Measurements from ENCODE around the gene HORMAD1.
"Not testable (repeated sequence)": the region's sequence is repeated elsewhere in the genome, so short reads cannot be mapped to it uniquely, and the experiment has no call there.

The HORMAD1 gene, protein sequence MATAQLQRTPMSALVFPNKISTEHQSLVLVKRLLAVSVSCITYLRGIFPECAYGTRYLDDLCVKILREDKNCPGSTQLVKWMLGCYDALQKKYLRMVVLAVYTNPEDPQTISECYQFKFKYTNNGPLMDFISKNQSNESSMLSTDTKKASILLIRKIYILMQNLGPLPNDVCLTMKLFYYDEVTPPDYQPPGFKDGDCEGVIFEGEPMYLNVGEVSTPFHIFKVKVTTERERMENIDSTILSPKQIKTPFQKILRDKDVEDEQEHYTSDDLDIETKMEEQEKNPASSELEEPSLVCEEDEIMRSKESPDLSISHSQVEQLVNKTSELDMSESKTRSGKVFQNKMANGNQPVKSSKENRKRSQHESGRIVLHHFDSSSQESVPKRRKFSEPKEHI

GRCh38 chr1:150720703-150721102 is at the start of gene HORMAD1:
Gene HORMAD1, minus strand, starts transcription at chr1:150720895. Its CDS starts 1,390 bp downstream, at chr1:150719505.
- no peak for DNase-seq

DNA sequence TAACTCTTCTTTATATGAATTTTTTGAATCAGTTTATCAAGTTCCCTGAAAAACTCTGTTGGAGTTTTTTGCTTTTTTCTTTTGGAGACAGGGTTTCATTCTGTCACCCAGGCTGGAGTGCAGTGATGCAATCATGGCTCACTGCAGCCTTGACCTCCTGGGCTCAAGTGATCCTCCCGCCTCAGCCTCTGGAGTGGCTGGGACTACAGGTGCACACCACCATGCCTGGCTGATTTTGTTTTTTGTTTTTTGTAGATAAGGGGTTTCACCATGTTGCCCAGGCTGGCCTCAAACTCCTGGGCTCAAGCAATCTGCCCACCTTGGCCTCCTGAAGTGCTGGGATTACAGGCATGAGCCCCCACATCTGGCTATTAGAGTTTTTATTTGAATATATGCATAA is 47.0 kb upstream of the HORMAD1 start:
- DNase-seq = not testable (repeated sequence)

DNA sequence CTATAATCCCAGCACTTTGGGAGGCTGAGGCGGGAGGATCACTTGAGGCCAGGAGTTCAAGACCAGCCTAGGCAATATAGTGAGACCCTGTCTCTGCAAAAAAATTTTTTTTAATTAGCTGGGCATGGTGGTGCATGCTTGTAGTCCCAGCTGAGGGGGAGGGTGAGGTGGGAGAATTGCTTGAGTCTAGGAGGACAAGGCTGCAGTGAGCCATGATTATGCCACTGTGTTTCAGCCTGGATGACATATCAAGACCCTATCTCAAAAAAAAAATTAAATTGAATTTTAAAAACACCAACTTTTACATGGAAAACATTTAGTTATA is 45.2 kb upstream of the HORMAD1 start:
- not testable (repeated sequence) for DNase-seq

DNA sequence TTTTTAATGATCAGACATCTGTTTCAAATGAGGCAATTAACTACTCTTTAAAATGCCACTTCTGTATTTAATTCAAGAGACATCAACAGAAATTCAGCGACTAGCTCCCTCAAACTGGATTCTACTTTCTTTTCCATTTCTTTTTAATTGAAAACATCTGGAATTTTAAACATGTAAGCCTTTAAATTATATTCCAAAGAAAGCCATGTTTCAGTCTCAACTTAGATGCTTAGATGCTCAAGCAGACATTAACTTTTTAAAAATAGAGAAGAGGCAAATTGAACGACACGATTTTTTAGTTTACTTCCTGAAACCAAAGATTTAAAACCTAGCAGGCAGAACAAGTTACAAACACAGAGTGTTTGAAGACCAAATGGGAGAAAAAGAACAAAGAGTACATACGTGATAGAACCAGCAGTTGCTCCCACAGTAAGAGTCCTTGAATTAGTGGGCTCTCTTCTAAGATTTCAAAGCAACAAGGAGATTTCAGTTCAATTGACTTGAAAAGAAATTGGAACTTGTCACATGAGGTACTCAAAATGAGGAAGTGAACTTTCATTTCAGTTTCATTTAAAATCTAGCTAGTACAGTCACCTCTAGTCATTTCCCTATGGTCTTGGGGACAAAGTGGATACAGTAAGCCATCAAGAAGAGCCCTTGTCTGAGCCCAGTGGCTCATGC is 44.7 kb upstream of the HORMAD1 start, which contains the start of gene CTSS:
CTSS (minus strand) TSS at position 483 of the 681 bp plus-strand sequence. CDS start 1,015 bp downstream, outside the sequence.
- DNase-seq = no peak

DNA sequence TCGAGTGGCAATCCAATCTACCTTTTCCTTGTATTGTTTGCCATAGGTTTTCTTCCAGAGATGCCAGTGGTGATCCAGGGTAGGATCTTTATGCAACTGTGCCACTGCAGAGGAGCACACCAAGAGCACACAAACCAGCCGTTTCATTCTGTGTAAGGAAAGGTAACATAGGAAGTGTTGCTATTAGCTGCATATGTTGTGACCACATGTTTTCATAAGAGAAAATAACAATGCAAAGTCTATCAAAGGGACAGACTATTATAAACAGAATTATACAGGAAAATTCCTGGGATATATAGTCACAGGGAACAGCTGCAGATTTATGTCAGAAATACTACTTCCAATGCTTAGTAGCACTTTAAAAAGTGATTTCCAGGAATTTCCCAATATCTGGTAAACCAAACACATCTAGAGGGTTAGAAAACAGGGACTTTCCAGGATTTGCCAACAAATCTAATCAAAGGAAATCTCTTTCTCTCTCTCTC is 44.0 kb upstream of the HORMAD1 start:
- DNase-seq = no peak

GRCh38 chr1:150763018-150763417 is 42.3 kb upstream of the HORMAD1 start:
- peak in 1 of 2 experiments; percentile 57 for DNase-seq

DNA sequence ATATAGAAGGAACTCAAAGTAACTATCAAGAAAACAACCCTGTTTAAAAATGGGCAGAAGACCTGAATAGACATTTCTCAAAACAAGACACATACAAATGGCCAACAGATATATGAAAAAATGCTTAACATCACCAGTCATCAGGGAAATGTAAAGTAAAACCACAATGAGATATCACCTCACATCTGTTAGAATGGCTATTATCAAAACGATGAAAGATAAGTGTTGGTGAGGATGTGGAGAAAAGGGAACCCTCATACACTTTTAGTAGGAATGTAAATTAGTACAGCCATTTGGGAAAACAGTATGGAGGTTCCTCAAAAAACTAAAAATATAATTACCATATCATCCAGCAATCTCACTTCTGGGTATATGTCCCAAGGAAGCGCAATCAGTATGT is 41.9 kb upstream of the HORMAD1 start:
- DNase-seq = no peak

- DNase-seq = no peak
These were observed 41.1 kb upstream of the HORMAD1 start for GRCh38 chr1:150761801-150762200.

- no peak for DNase-seq
These were observed 39.3 kb upstream of the HORMAD1 start for GRCh38 chr1:150760013-150760412.

DNA sequence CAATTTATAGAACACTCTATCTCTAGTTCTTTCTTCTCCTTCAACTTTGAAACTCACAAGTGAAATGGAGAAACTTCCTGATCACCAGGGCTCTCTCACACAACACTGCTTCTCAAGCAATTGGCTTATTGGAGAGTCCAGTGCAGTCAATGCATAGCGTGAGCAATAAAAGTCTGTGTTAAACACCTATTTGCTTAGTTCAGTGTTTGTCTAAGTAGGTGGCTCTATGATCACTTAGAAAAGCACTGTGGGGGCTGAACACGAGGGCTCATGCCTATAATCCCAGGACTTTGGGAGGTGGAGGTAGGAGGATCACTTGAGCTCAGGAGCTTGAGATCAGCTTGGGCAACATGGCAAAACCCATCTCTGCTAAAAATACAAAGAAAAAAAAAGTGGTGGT is 32.7 kb upstream of the HORMAD1 start:
- DNase-seq = no peak

DNA sequence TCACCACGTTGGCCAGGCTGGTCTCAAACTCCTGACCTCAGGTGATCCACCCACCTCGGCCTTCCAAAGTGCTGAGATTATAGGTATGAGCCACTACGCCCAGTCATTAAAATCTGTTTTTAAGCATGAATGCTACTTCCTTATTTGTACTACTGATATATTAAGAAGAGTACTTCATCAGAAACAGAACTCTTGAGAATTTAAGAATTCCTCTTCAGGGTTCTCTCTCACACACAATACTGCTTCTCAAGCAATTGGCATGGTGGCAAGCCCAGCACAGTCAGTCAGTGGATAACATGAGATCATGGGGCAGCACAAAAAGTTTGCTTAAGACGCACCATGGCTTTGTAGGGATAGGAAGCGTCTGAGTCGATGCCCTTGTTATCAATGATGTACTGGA is 30.7 kb upstream of the HORMAD1 start:
- no peak for DNase-seq

- DNase-seq = no peak
These were observed 29.1 kb upstream of the HORMAD1 start for GRCh38 chr1:150749720-150750311.

- no peak for DNase-seq
These were observed 28.4 kb upstream of the HORMAD1 start for GRCh38 chr1:150748878-150749719.

DNA sequence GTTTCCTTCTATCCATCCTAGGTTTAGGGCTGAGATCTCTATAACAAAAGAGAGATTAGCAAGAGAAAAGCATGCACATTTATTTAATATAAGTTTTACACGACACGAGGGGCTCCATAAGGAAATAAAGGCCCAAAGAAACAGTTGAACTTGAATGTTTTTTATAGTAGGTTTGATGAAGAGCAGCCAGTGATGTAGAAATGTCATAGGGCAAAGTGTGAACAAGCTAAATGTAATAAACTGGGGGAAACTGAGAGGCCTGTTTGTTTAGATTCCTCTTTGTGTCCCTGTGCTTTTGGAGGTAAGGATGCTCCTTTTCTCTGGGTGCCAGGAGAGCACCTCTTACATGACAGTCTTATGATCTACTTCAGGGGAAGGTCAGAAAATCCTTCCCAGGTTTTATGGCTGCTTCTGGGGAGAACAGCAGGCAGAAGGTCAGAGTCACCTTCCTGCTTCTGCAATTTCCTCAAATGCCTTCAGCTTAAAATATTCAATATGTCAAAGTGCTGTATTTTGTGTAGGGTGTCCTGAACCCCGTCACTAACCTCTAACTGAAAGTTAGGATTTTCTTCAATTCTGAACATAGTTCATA is 9.5 kb upstream of the HORMAD1 start:
- DNase-seq = no peak

GRCh38 chr1:150724336-150724735 is 3.6 kb upstream of the HORMAD1 start:
- DNase-seq = no peak

GRCh38 chr1:150720098-150720497 is 597 bp downstream of the HORMAD1 start:
- no peak for DNase-seq

DNA sequence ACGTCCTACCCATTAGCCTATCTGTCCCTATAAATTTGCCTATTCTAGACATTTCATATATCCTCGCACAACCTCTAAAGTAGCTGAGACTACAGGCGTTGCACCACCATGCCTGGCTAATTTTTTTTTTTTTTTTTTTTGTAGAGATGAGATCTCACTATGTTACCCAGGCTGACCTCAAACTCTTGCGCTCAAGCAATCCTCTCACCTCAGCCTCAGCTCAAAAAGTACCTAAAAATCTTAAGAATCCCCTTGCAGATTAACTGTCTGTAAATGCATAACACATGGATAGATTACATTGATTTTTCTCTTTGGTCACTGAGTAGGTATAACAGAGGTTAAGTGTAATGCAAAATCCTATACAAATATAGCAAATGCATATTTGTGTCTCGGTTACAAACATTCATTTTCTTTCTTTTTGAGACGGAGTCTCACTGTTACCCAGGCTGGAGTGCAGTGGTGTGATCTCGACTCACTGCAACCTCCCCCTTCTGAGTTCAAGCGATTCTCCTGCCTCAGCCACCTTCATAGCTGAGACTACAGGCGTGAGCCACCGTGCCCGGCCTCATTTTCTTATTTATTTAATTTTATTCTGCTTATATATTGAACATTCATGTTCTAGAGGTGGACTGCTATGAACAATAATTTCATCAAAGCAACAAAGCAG is 2.3 kb downstream of the HORMAD1 start:
- DNase-seq = no peak

DNA sequence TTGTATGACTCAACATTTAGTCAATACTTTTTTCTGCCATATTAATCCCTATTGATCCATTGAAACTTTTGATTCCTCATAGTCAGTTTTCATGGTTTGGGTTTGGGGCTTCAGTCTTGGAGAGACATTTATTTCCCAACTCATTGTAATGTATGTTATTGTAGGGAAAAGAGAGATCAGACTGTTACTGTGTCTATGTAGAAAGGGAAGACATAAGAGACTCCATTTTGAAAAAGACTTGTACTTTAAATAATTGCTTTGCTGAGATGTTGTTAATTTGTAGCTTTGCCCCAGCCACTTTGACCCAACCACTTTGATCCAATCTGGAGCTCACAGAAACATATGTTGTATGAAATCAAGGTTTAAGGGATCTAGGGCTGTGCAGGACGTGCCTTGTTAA is 11.7 kb downstream of the HORMAD1 start:
- not testable (repeated sequence) for DNase-seq

- DNase-seq = no peak
These were observed 12.1 kb downstream of the HORMAD1 start for GRCh38 chr1:150708595-150708994.

GRCh38 chr1:150706091-150706490 is 14.6 kb downstream of the HORMAD1 start:
- DNase-seq = no peak

DNA sequence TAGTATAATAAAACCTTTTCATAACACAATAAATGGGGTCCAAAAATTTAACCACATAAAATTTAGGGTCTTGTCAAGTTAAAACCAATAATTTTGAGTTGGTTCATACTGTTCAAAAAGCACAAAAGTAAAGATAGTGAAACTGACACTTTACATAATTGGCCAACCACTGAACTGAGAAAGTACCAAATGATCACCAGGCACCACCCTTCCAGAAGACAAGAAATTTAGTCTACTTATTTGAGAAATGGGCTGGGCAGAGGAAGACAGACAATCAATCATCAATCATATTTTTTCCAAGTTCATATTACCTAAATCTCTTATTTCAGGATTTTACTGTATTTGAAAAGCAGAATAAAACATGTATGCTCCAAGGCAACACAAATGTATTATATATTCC is 17.3 kb downstream of the HORMAD1 start:
- peak in 1 of 2 experiments; percentile 24 for DNase-seq
